Fibroblast of skin of left quadriceps (primary cell): ENCODE results near the gene YKT6.

ENCODE experiments used
- DNase-seq, 2 experiments: peaks; one replicate each; pipeline ENCODE4 v3.0.0-alpha.2; 2013; ENCODE audit warnings: low read depth in 2 of 2

The YKT6 gene

GRCh38 chr7:44258865-44259546, 58.2 kb downstream of the YKT6 start:
- no peak for DNase-seq

DNA sequence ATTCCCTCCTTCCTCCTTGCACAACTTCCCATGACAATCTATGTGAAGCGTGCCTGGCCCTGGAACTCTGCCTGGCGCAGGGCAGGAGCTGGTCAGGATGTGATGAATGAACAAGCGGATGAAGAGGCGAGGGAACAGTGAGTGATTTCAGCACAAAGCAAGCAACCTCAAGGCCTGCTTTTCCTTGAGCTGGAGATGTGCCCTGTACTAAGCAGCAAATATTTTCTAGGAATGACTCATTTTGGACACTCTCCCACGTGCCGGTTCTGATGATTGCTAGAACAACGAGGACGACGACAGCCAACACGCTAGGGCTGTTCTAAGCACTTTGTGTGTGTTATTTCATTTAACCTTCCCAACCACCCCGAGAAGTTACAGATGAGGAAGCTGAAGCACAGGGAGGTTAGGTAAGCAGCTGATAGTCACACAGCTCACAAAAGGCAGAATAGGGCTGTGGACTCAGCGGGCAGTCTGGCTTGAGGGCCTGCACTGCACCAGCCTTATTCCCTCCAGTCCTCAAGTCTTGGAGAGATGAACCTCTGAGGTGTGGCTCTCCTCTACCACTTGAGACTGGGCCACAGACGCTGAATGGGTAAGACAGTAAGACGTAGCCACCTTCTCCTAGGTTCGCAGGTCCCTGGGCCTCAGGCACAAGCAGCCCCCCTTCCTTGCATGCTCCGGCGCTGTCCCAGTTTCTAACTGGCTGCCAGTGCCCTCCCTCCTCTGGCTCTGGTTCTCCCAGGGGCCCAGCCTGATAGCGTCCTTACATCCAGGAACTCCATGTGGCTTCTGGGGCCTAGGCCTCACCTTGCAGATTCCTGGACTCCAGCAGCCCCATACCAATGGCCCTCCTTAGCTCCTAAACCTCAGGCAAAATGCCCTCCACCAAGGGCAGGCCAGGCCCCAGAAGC, 59.0 kb downstream of the YKT6 start:
- DNase-seq: peak; percentile 71 to 75

- no peak for DNase-seq
Observed at GRCh38 chr7:44261240-44261639, 60.5 kb downstream of the YKT6 start.

- DNase-seq: no peak
Observed at GRCh38 chr7:44262031-44262430, 61.3 kb downstream of the YKT6 start.

DNA sequence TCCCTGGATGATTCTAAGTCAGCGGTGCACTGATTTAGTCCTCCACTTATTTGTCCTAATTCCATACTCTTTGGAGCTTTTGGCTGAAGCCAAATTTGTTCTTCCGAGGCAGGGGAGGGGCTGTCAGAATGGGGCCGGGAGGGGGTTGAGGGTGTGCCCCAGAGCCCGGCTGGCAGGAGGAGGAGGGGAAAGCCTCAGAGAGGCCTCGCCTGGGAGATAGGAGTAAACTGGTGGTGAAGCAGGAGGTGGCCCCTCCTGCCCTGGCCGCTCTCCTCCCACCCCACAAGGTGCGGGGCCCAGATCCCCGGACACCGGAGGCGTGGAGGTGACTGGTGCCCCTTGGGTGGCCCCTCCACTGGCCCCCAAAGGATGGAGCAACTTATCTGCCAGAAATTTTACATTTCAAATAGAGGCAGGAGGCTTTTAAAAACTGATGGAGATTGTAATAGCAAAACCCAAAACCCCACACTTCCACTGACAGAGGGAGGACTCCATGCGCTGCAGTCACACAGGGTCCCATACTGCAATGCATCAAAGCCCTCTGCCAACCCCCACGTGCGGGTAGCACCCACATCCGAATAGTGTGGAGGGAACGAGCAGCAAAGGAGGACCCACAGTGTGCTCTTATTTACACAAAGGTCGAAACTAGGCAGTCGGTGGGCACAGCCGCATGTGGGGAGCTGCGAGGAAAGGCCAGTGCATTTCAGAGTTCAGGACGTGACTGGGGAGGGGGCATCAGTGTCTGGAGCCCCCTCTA, 62.7 kb downstream of the YKT6 start:
- no peak for DNase-seq
